Ascending aorta (tissue), 2 donors: ENCODE data around the gene LIN37. TPM values are rescaled to one million over a fixed set of nuclear protein-coding genes. Genes with fewer than 3 reads are reported as not detected.

Source experiments
- DNase-seq, 2 donors: peaks; one replicate each; pipeline ENCODE4 v3.0.0-alpha.2; 2019; ENCODE audit warnings: low spot score in 2 of 2
- H3K27ac ChIP-seq, 2 donors: fragments of 200-600 bp; sonication (generic); one replicate each; pipeline ENCODE4 v1.5.1; 2016 to 2017; ENCODE audit warnings: mild to moderate bottlenecking in 1 of 2
- H3K27me3 ChIP-seq: fragments of 200-600 bp; sonication (generic); one replicate; pipeline ENCODE4 v1.5.1; 2017
- H3K36me3 ChIP-seq, 2 donors: fragments of 200-600 bp; sonication (generic); one replicate each; pipeline ENCODE4 v1.5.1; 2016
- H3K4me1 ChIP-seq, 2 donors: fragments of 200-600 bp; sonication (generic); one replicate each; pipeline ENCODE4 v1.5.1; 2016 to 2017; ENCODE audit warnings: mild to moderate bottlenecking in 1 of 2
- H3K4me3 ChIP-seq, 2 donors: fragments of 200-600 bp; sonication (generic); one replicate each; pipeline ENCODE4 v1.5.1; 2016 to 2017; ENCODE audit warnings: mild to moderate bottlenecking in 1 of 2
- H3K9me3 ChIP-seq, 2 donors: fragments of 200-600 bp; sonication (generic); one replicate each; pipeline ENCODE4 v1.5.1; 2016
- intact Hi-C: fragments of 100-400 bp; cut with DNase I; formaldehyde crosslinking; loops from one replicate; pipeline ENCODE4 v1.15.1; 2023
- total RNA-seq: library from RNA; depleted of rRNA; stranded (reverse); fragments of >200 nt; gene quantifications from one replicate; pipeline ENCODE4 v1.1.0, GENCODE V29; 2016
- TF ChIP-seq, protein P1 (sequence below), 3 experiments: fragments of 200-600 bp in 2 of 3; fragments of 450-650 bp in 1 of 3; sonication (generic) in 2 of 3; IDR thresholded peaks; one replicate each; pipeline ENCODE4 v1.5.1; 2016 to 2019; ENCODE audit warnings: antibody characterized with exemption in 3 of 3, mild to moderate bottlenecking in 1 of 3, moderate library complexity in 1 of 3

Gene LIN37
- total RNA-seq, 1 donor from 2014 or later, result 29.9 TPM

GRCh38 chr19:35775298-35776101, 27.1 kb downstream of the LIN37 start, which contains the start of gene ARHGAP33:
Gene ARHGAP33 (plus strand): TSS chr19:35775564. CDS start chr19:35775659, 95 bp downstream.
- peaks cover 5 to 14% of the 10 kb centered on the region in 2 donors for H3K4me1 ChIP-seq
- DNase-seq, result peak; percentile 96 to 99
- intact Hi-C loops, result loop anchor here (1.0 to 10.0 kb wide), 8 partner anchors 17 to 279 kb away; partner anchors contain the start of genes PROSER3, PSENEN, THAP8 and TMEM147
- H3K27ac ChIP-seq, result peak within 1 kb of the TSS; percentile 59 to 61
- peak within 1 kb of the TSS; percentile 84 to 88 for H3K4me3 ChIP-seq
- peaks cover 5 to 9% of the 10 kb centered on the region in 2 donors for H3K36me3 ChIP-seq
- no peaks in the 10 kb centered on the region for H3K9me3 ChIP-seq
- H3K27me3 ChIP-seq, result no peaks in the 10 kb centered on the region
- TF ChIP-seq, protein P1, sequence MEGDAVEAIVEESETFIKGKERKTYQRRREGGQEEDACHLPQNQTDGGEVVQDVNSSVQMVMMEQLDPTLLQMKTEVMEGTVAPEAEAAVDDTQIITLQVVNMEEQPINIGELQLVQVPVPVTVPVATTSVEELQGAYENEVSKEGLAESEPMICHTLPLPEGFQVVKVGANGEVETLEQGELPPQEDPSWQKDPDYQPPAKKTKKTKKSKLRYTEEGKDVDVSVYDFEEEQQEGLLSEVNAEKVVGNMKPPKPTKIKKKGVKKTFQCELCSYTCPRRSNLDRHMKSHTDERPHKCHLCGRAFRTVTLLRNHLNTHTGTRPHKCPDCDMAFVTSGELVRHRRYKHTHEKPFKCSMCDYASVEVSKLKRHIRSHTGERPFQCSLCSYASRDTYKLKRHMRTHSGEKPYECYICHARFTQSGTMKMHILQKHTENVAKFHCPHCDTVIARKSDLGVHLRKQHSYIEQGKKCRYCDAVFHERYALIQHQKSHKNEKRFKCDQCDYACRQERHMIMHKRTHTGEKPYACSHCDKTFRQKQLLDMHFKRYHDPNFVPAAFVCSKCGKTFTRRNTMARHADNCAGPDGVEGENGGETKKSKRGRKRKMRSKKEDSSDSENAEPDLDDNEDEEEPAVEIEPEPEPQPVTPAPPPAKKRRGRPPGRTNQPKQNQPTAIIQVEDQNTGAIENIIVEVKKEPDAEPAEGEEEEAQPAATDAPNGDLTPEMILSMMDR (IDR thresholded peaks at IDR 0.05), result no peak

- no peaks in the 10 kb centered on the region for H3K9me3 ChIP-seq
- TF ChIP-seq, protein P1 (IDR thresholded peaks at IDR 0.05), result no peak
- H3K36me3 ChIP-seq, result peaks cover 12 to 17% of the 10 kb centered on the region in 2 donors
- H3K4me3 ChIP-seq, result peak overlapping the region; percentile 84 to 88
- no peaks in the 10 kb centered on the region for H3K27me3 ChIP-seq
- DNase-seq, result no peak
- H3K4me1 ChIP-seq, result peaks cover 5 to 14% of the 10 kb centered on the region in 2 donors
- intact Hi-C loops, result loop anchor here (5.0 to 10.0 kb wide), 3 partner anchors 74 to 229 kb away; partner anchors contain the start of genes TMEM147 and ZBTB32
- H3K27ac ChIP-seq, result peak overlapping the region in 1 of 2 donors; percentile 59
These were observed 27.9 kb downstream of the LIN37 start for GRCh38 chr19:35776102-35776788.

DNA sequence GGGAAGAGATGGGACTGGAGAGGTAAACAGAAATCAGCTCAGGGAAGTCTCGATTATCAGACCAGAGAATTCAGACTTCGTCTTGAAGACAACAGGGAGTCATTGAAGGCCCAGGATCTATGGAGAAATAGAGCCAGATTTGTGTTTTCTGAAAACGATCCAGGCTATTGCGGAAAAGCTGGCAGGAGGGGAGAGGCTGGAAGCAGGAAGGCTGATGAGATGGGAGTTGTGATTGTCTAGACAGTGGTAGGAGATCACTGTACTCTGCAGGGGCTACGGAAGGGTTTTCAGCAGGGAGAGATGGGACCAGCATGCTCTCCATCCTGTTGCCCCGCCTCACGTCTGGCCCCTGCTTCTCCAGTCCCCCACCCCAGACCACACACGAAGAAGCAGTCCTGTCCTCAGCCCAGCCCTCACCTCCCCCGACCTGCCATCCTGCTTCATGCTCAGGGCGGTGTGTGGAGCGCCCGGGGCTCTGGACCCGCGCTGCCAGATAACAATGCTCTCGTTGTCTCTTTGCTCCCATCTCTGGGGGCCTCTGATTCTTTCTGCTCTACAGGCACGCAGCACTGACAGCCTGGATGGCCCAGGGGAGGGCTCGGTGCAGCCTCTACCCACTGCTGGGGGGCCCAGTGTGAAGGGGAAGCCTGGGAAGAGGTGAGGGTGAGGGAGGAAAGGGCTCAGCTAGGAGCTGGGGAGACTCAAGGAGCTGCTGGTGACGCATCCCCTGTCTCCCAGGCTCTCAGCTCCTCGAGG, 28.9 kb downstream of the LIN37 start:
- Histone ChIP-seq H3K27ac (no peak overlapping the region), H3K9me3 (no peaks in the 10 kb centered on the region), H3K36me3 (peaks cover 13 to 25% of the 10 kb centered on the region in 2 donors), H3K27me3 (no peaks in the 10 kb centered on the region), H3K4me3 (no peak overlapping the region), H3K4me1 (peaks cover 5 to 14% of the 10 kb centered on the region in 2 donors)
- intact Hi-C loops, result loop anchor here (5.0 to 10.0 kb wide), 3 partner anchors 75 to 230 kb away; partner anchors contain the start of genes TMEM147 and ZBTB32
- DNase-seq, result no peak
- TF ChIP-seq, protein P1 (IDR thresholded peaks at IDR 0.05), result no peak

DNA sequence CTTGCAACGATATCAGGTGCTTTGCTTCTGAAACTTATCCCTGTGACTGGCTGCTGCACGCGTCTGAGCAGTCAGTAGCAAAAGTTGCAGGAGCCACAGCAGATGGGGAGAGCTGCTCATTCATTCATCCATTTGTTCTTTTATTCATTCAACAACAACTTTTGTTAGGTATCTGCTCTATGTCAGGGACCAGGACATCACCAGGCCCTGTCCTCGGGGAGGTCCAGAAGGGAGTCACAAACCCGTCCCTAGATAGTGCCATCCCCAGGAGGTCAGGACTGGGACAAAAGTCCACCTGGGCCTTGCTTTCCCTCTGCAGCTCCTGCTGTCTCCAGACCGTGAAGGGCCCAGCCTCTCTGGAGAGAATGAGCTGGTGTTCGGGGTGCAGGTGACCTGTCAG, 29.6 kb downstream of the LIN37 start:
- no peaks in the 10 kb centered on the region for H3K27me3 ChIP-seq
- no peaks in the 10 kb centered on the region for H3K9me3 ChIP-seq
- no peak overlapping the region for H3K4me3 ChIP-seq
- intact Hi-C loops, result loop anchor here (5.0 to 10.0 kb wide), 3 partner anchors 76 to 231 kb away; partner anchors contain the start of genes TMEM147 and ZBTB32
- H3K36me3 ChIP-seq, result peaks cover 19 to 32% of the 10 kb centered on the region in 2 donors
- no peak overlapping the region for H3K27ac ChIP-seq
- peaks cover 5 to 14% of the 10 kb centered on the region in 2 donors for H3K4me1 ChIP-seq
- DNase-seq, result no peak
- TF ChIP-seq, protein P1 (IDR thresholded peaks at IDR 0.05), result no peak

DNA sequence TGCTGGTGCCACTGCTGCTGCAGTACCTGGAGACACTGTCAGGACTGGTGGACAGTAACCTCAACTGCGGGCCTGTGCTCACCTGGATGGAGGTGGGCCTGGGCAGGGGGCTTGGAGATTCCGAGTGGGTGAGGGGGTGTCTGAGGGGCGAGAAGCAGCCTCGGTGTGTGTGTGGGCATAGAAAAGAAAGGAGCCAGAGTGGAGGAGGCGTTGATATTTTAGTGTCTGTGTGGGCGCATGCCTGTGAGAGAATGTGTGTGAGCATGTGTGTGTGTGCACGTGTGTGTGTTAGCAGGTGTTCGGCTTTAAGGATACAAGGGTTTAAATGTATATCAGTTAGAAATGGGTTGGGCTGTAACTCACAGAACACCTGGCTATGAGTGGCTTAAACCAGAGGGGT, 30.7 kb downstream of the LIN37 start:
- Histone ChIP-seq H3K36me3 (peaks cover 20 to 32% of the 10 kb centered on the region in 2 donors), H3K4me1 (peaks cover 5 to 14% of the 10 kb centered on the region in 2 donors), H3K27me3 (no peaks in the 10 kb centered on the region), H3K9me3 (no peaks in the 10 kb centered on the region), H3K27ac (no peak overlapping the region), H3K4me3 (no peak overlapping the region)
- intact Hi-C loops, result loop anchor here (5.0 to 10.0 kb wide), 3 partner anchors 77 to 232 kb away; partner anchors contain the start of genes TMEM147 and ZBTB32
- TF ChIP-seq, protein P1 (IDR thresholded peaks at IDR 0.05), result no peak
- DNase-seq, result no peak
